ENCODE results near the gene HLA-DOA.

- TF ChIP-seq CTCF (IDR thresholded peaks at IDR 0.05): no peak
- TF ChIP-seq POLR2A (IDR thresholded peaks at IDR 0.05): peak; percentile 92
Measured at GRCh38 chr6:32968093-32968866, 41.1 kb downstream of the HLA-DOA start, which contains the start of gene BRD2.
